Liver (tissue), 3 donors: ENCODE results near the gene CD7.

ENCODE experiments used
- CTCF ChIP-seq: fragments of 150-350 bp; IDR thresholded peaks from 2 replicates; pipeline ENCODE4 v1.5.1; 2017; ENCODE audit warnings: improper control_type of control experiment, low read depth, low read length; ENCODE audit not compliant: missing input control
- EGR1 ChIP-seq, 2 donors: IDR thresholded peaks; 2 replicates each; pipeline ENCODE4 v1.6.1; 2016 to 2018; ENCODE audit warnings: antibody characterized with exemption in 2 of 2, low read depth in 2 of 2
- GABPA ChIP-seq, 2 donors: IDR thresholded peaks in 1 of 2; conservative IDR thresholded peaks in 1 of 2; 2 replicates each; pipeline ENCODE4 v1.6.1; 2016; ENCODE audit warnings: antibody characterized with exemption in 2 of 2, mild to moderate bottlenecking in 1 of 2, moderate library complexity in 1 of 2
- HNF4A ChIP-seq, 2 donors: conservative IDR thresholded peaks; 2 replicates each; pipeline ENCODE4 v1.6.1; 2016; ENCODE audit warnings: antibody characterized with exemption in 2 of 2, mild to moderate bottlenecking in 2 of 2
- JUND ChIP-seq, 2 donors: IDR thresholded peaks; 2 replicates each; pipeline ENCODE4 v1.6.1; 2016; ENCODE audit warnings: antibody characterized with exemption in 2 of 2
- MAX ChIP-seq: IDR thresholded peaks from 2 replicates; pipeline ENCODE4 v1.6.1; 2016; ENCODE audit warnings: antibody characterized with exemption
- RAD21 ChIP-seq, 2 donors: IDR thresholded peaks; 2 replicates each; pipeline ENCODE4 v1.6.1; 2016; ENCODE audit warnings: antibody characterized with exemption in 2 of 2, mild to moderate bottlenecking in 2 of 2
- REST ChIP-seq: IDR thresholded peaks from 2 replicates; pipeline ENCODE4 v1.6.1; 2016; ENCODE audit warnings: antibody characterized with exemption, mild to moderate bottlenecking
- SP1 ChIP-seq: IDR thresholded peaks from 2 replicates; pipeline ENCODE4 v1.6.1; 2018; ENCODE audit warnings: antibody characterized with exemption, mild to moderate bottlenecking
- YY1 ChIP-seq: IDR thresholded peaks from 2 replicates; pipeline ENCODE4 v1.6.1; 2016; ENCODE audit warnings: antibody characterized with exemption, mild to moderate bottlenecking
- ZBTB33 ChIP-seq: IDR thresholded peaks from 2 replicates; pipeline ENCODE4 v1.6.1; 2016; ENCODE audit warnings: antibody characterized with exemption
- donor health status: healthy.
- donor health status: healthy.

- TF ChIP-seq MAX (no peak), JUND (IDR thresholded peaks at IDR 0.05) (no peak), CTCF (no peak), RAD21 (IDR thresholded peaks at IDR 0.05) (no peak), YY1 (no peak), REST (no peak), GABPA (IDR thresholded peaks at IDR 0.05 in 1 of 2, conservative IDR thresholded peaks at IDR 0.05 in 1 of 2) (no peak), ZBTB33 (no peak), HNF4A (conservative IDR thresholded peaks at IDR 0.05) (no peak), EGR1 (IDR thresholded peaks at IDR 0.05; ENCODE audit: low read depth in 2 of 2) (no peak), SP1 (no peak)
These were observed 18.6 kb downstream of the CD7 start for GRCh38 chr17:82298538-82299421.
